Fibroblast of mammary gland (primary cell): ENCODE results near the gene DCC.
"Not testable (repeated sequence)": the region's sequence is repeated elsewhere in the genome, so short reads cannot be mapped to it uniquely, and the experiment has no call there.

ENCODE experiments used
- DNase-seq: peaks from one replicate; pipeline ENCODE4 v3.0.0-alpha.2; 2010; ENCODE audit warnings: low read depth
- H3K4me3 ChIP-seq: 2 replicates; pipeline ENCODE4 v1.5.1; 2011; ENCODE audit warnings: low read depth, mild to moderate bottlenecking, low read length, moderate library complexity; ENCODE audit not compliant: control insufficient read depth
- CTCF ChIP-seq: conservative IDR thresholded peaks from 2 replicates; pipeline ENCODE4 v1.5.1; 2011; ENCODE audit warnings: low read depth, low read length, inconsistent platforms; ENCODE audit not compliant: control insufficient read depth, insufficient read depth

Gene DCC

GRCh38 chr18:53486296-53486695 lies 1146.3 kb downstream of the DCC start:
- TF ChIP-seq CTCF, result no peak
- H3K4me3 ChIP-seq, result no peak overlapping the region
- no peak for DNase-seq

DNA sequence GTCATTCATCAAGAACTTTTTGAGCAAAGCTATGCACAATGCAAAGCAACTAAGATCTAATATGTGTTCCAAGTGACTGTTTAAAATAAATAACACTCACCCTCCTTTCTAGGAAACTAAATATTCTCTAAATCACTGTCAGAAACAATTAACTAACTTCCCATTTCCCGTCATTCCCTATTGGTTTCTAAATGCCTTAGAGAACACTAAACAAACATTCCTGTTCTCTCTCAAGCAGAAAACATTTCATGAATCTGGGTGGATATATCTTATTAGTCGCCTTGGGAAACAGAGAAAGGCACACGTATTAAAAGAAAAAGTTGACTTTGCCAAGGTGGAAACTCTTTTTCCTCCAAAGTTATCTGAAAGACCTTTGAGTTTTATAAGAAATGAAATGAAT lies 1149.3 kb downstream of the DCC start:
- TF ChIP-seq CTCF, result no peak
- no peak overlapping the region for H3K4me3 ChIP-seq
- no peak for DNase-seq

DNA sequence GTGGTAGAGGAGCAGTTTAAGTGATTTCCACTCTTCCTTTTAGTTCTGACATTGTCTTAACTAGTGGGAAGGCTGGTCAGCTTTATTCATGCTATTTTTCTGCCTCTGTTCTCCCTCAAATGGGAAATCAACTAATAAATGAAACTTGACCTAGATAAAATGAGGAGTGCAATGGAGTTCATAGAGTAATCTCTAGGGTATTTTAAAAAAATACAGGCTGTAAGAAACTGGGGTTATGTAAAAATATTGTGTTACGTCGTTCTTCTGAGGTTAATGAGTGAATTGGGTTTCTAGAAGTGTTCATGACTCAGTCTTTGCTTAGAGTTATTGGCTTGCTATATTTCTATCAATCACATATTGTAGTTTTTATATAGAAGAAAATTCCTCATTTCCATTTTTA lies 1150.0 kb downstream of the DCC start:
- H3K4me3 ChIP-seq, result no peak overlapping the region
- no peak for DNase-seq
- no peak for TF ChIP-seq CTCF

- no peak for TF ChIP-seq CTCF
- no peak for DNase-seq
- H3K4me3 ChIP-seq, result no peak overlapping the region
Observed at GRCh38 chr18:53496028-53496427, 1156.0 kb downstream of the DCC start.

DNA sequence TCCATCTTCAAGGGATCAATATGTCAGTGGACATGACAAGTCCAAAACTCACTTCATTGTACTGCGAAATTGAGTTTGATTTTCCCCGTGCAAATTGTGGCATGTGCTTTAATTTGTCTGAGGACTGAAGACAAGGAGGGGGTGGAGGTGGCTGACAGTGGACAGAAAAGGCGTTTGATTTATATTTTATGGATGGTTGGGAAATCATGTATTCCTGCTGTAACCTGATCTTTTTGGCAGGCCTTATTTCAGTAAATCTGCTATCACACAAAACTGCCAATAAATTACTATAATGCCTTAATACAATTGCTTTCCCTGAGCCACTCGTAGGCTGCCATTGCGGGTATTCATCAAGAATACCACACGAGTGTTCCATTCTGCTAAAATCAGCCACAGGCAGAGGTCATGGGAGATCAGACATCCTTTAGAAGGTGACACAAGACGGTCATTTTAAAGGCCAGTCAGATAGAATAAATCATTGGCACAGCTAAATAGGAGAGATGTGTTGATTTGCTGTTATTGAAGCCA lies 1164.0 kb downstream of the DCC start:
- H3K4me3 ChIP-seq, result no peak overlapping the region
- DNase-seq, result no peak
- TF ChIP-seq CTCF, result no peak

- TF ChIP-seq CTCF, result no peak
Observed at GRCh38 chr18:53508529-53508928, 1168.5 kb downstream of the DCC start.

DNA sequence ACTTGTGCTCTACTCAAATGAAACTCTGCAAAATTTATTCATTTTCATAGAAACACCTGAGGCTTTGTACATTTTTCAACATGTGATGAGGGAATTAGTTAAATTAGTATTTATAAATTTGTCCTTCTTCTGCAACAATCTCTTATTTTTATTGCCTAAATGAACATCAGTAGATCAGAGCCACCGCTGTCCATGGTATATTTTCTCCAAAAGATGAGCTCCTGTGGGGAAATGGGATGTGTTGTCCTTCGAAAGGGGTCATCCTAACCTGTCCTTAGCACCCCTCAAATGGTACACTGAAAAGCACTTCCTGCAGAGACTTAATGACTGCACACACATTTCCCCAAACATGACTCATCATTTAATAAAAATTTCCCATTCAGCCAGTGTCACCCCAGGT lies 1169.9 kb downstream of the DCC start:
- TF ChIP-seq CTCF, result no peak
- DNase-seq, result no peak
- no peak overlapping the region for H3K4me3 ChIP-seq

More at GRCh38 chr18:53508529-53508928, 1168.5 kb downstream of the DCC start:
- no peak overlapping the region for H3K4me3 ChIP-seq
- DNase-seq, result no peak

DNA sequence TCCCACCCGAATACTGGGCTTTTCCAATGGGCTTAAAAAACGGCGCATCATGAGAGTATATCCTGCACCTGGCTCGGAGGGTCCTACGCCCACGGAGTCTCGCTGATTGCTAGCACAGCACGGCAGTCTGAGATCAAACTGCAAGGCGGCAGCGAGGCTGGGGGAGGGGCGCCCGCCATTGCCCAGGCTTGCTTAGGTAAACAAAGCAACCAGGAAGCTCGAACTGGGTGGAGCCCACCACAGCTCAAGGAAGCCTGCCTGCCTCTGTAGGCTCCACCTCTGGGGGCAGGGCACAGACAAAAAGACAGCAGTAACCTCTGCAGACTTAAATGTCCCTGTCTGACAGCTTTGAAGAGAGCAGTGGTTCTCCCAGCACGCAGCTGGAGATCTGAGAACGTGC lies 1171.7 kb downstream of the DCC start:
- H3K4me3 ChIP-seq, DNase-seq: not testable (repeated sequence)
